ENCODE measurements around the gene SRD5A1. TPM values are rescaled to one million over a fixed set of nuclear protein-coding genes. Genes with fewer than 3 reads are reported as not detected.

The SRD5A1 gene
- 17.7 and 21.8 TPM in 2 replicates for total RNA-seq (ENCODE audit: low replicate concordance)

DNA sequence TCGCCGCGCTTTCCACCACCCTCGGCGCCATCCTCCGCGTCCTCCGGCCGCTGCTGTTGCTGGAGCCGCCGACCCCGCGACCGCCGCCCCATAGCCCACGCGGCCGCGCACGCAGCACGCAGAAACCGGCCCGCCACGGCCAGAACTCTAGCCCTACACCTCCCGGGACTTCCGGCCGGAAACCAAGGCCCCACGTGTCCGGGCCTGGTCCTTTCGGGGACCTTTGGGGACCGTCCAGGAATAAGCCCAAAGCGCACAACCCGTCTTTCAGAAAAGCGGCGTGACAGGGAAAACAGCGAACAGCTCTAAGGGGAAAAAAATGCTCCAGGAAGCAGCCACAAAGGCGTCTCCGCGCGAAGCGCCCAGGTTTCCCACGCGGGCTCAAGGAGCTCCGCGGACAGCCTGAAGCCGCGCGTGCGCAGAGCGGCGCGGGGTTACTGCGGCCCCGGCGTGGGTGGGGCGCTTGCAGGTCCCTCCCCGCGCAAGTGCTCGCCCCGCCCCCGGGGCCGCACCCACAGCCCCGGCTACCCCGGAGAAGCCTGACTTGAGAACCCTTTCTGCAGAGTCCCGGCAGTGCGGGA lies at the start of gene SRD5A1, which contains the start of gene NSUN2:
Gene SRD5A1 (plus strand): TSS at position 553 of the 581 bp plus-strand sequence. CDS start 137 bp downstream, outside the sequence.
Gene NSUN2 (minus strand): TSS at position 157 of the 581 bp plus-strand sequence. CDS start 65 bp downstream, at position 92.

DNA sequence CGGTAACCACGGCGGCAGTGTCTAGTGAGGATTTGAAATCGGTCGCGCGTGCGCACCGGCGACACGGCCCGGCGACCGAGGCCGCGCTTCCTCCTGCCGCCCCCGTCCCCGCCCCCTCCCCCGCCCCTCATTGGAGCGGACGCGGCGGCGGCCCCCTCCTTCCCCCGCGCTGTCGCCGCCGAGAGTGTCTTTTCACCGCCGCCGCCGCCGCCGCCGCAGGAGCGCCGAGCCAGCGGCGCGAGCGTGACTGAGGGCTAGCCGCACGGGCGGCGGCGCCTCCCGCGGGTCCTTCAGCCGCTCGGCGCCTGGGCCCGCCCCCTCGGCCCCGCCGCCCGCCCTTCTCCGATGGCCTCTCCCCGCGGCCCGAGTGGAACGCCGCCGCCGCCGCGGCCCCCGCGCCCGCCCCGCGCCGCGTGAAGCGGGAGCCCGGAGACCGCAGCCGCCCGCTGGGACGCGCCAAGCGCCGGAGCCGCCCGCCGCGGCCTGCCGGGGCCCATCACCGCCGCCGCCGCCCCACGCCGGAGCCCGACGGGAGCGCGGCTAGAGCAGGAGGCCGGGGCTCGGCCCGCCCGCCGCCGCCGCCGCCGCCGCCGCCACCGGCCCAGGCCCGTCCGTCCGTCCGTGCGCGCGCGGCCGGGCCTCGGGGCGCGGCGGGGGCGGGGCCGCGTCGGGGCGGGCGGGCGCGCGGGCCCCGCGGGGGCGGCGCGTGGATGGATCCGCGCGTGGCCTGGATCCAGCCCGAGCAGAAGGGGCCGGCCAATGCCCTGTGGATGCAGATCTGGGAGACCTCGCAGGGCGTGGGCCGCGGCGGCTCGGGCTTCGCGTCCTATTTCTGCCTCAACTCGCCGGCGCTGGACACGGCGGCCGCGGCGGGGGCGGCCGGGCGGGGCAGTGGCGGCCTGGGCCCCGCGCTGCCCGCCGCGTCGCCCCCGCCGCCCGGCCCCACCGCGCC lies 80.3 kb downstream of the SRD5A1 start, which contains the start of gene TENT4A:
Gene TENT4A (plus strand): TSS at position 159 of the 952 bp plus-strand sequence. CDS start 552 bp downstream, at position 711.

Other genes with a start within 250 kb of the SRD5A1 start
- 0.08 and 0.12 TPM in 2 replicates for gene UBE2QL1, start 184.6 kb upstream of the SRD5A1 start, total RNA-seq (ENCODE audit: low replicate concordance)
- gene NSUN2, start 396 bp upstream of the SRD5A1 start, total RNA-seq (ENCODE audit: low replicate concordance): 34.9 and 51.0 TPM in 2 replicates
- 4.9 and 8.9 TPM in 2 replicates for gene TENT4A, start 80.0 kb downstream of the SRD5A1 start, total RNA-seq (ENCODE audit: low replicate concordance)

Measured in smooth muscle cell of the coronary artery (primary cell).